ENCODE data around the gene TRPV3.

Gene TRPV3

DNA sequence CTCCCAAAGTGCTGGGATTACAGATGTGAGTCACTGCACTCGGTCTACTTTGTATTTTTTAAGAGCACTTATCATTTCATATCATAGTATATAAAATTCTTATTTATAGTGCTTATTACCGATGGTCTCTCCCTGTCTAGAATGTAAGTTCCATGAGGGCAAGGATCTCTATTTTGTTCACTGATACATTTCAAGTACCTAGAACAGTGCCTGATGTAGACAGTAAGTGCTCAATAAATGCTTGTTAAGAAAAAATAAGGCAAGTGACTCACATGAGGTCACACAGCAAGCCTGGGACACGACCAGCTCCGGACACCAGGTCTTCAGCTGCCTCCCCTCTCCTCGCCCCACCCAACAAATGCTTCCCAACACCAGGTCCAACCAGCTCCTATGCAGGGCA, 23.9 kb downstream of the TRPV3 start:
- Histone ChIP-seq H3K9me3 (replicated peaks; ENCODE audit: insufficient read depth, low read length) (no peaks in the 10 kb centered on the region), H3K9me2 (replicated peaks; ENCODE audit: insufficient read depth, low read length) (no peaks in the 10 kb centered on the region), H3K9ac (ENCODE audit: low read length) (no peak overlapping the region), H3K79me2 (ENCODE audit: low read length) (no peaks in the 10 kb centered on the region), H3K36me3 (replicated peaks; ENCODE audit: insufficient read depth, low read length) (peaks cover 3% of the 10 kb centered on the region; the same call in 1 of the 2 replicates), H2AFZ (ENCODE audit: low read length) (no peak overlapping the region), H3K4me1 (ENCODE audit: low read length) (no peaks in the 10 kb centered on the region), H3K27me3 (replicated peaks; ENCODE audit: insufficient read depth, low read length) (no peaks in the 10 kb centered on the region), H4K20me1 (ENCODE audit: insufficient read depth, low read length) (no peaks in the 10 kb centered on the region), H3K4me3 (ENCODE audit: low read length) (no peak overlapping the region), H3K4me2 (ENCODE audit: low read depth, low read length) (no peak overlapping the region), H3F3A (ENCODE audit: insufficient read depth, low read length) (no peaks in the 10 kb centered on the region), H3K27ac (ENCODE audit: low read length) (no peak overlapping the region)
- no peak for DNase-seq
- TF ChIP-seq EZH2 (optimal IDR thresholded peaks at IDR 0.05; ENCODE audit: low read depth, low read length) (no peak), EZH2phosphoT487 (IDR thresholded peaks at IDR 0.05; ENCODE audit: low read length) (no peak)
- TF ChIP-seq, protein P1, sequence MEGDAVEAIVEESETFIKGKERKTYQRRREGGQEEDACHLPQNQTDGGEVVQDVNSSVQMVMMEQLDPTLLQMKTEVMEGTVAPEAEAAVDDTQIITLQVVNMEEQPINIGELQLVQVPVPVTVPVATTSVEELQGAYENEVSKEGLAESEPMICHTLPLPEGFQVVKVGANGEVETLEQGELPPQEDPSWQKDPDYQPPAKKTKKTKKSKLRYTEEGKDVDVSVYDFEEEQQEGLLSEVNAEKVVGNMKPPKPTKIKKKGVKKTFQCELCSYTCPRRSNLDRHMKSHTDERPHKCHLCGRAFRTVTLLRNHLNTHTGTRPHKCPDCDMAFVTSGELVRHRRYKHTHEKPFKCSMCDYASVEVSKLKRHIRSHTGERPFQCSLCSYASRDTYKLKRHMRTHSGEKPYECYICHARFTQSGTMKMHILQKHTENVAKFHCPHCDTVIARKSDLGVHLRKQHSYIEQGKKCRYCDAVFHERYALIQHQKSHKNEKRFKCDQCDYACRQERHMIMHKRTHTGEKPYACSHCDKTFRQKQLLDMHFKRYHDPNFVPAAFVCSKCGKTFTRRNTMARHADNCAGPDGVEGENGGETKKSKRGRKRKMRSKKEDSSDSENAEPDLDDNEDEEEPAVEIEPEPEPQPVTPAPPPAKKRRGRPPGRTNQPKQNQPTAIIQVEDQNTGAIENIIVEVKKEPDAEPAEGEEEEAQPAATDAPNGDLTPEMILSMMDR (IDR thresholded peaks at IDR 0.05; ENCODE audit: low read length) = no peak

GRCh38 chr17:3532859-3533142, 24.8 kb downstream of the TRPV3 start:
- Histone ChIP-seq H3K4me2 (ENCODE audit: low read depth, low read length) (no peak overlapping the region), H3K79me2 (ENCODE audit: low read length) (no peaks in the 10 kb centered on the region), H3K36me3 (replicated peaks; ENCODE audit: insufficient read depth, low read length) (peaks cover 5% of the 10 kb centered on the region; the same call in 1 of the 2 replicates), H3K9ac (ENCODE audit: low read length) (no peak overlapping the region), H2AFZ (ENCODE audit: low read length) (no peak overlapping the region), H3K4me3 (ENCODE audit: low read length) (no peak overlapping the region), H3K4me1 (ENCODE audit: low read length) (no peaks in the 10 kb centered on the region), H4K20me1 (ENCODE audit: insufficient read depth, low read length) (no peaks in the 10 kb centered on the region), H3K27ac (ENCODE audit: low read length) (no peak overlapping the region), H3F3A (ENCODE audit: insufficient read depth, low read length) (no peaks in the 10 kb centered on the region), H3K27me3 (replicated peaks; ENCODE audit: insufficient read depth, low read length) (no peaks in the 10 kb centered on the region), H3K9me2 (replicated peaks; ENCODE audit: insufficient read depth, low read length) (no peaks in the 10 kb centered on the region), H3K9me3 (replicated peaks; ENCODE audit: insufficient read depth, low read length) (no peaks in the 10 kb centered on the region)
- DNase-seq = no peak
- TF ChIP-seq EZH2 (optimal IDR thresholded peaks at IDR 0.05; ENCODE audit: low read depth, low read length) = no peak
- TF ChIP-seq EZH2phosphoT487 (IDR thresholded peaks at IDR 0.05; ENCODE audit: low read length) = no peak
- TF ChIP-seq, protein P1 (IDR thresholded peaks at IDR 0.05; ENCODE audit: low read length) = no peak

- Histone ChIP-seq H3K27me3 (replicated peaks; ENCODE audit: insufficient read depth, low read length) (no peaks in the 10 kb centered on the region), H3K4me3 (ENCODE audit: low read length) (no peak overlapping the region), H3K9me3 (replicated peaks; ENCODE audit: insufficient read depth, low read length) (no peaks in the 10 kb centered on the region), H3K4me2 (ENCODE audit: low read depth, low read length) (no peak overlapping the region), H4K20me1 (ENCODE audit: insufficient read depth, low read length) (no peaks in the 10 kb centered on the region), H3K36me3 (replicated peaks; ENCODE audit: insufficient read depth, low read length) (peaks cover 5% of the 10 kb centered on the region; the same call in 1 of the 2 replicates), H3K4me1 (ENCODE audit: low read length) (no peaks in the 10 kb centered on the region), H3K79me2 (ENCODE audit: low read length) (no peaks in the 10 kb centered on the region), H3K9ac (ENCODE audit: low read length) (no peak overlapping the region), H3K9me2 (replicated peaks; ENCODE audit: insufficient read depth, low read length) (no peaks in the 10 kb centered on the region), H3K27ac (ENCODE audit: low read length) (no peak overlapping the region), H2AFZ (ENCODE audit: low read length) (no peak overlapping the region), H3F3A (ENCODE audit: insufficient read depth, low read length) (no peaks in the 10 kb centered on the region)
- no peak for DNase-seq
- TF ChIP-seq, protein P1 (IDR thresholded peaks at IDR 0.05; ENCODE audit: low read length) = no peak
- TF ChIP-seq EZH2phosphoT487 (IDR thresholded peaks at IDR 0.05; ENCODE audit: low read length) (no peak), EZH2 (optimal IDR thresholded peaks at IDR 0.05; ENCODE audit: low read depth, low read length) (no peak)
Measured at GRCh38 chr17:3532106-3532858, 25.3 kb downstream of the TRPV3 start.
